NCI-H2196 (cell line): ENCODE measurements around the gene DCAF8.
"Not testable (repeated sequence)": the region's sequence is repeated elsewhere in the genome, so short reads cannot be mapped to it uniquely, and the experiment has no call there.

Experiments
- DNase-seq: peaks from one replicate; lab custom pipeline; 2025; ENCODE audit not compliant: unreplicated experiment; lab: John Stamatoyannopoulos, UW

DCAF8 gene

GRCh38 chr1:160261893-160262794 lies at the start of gene DCAF8:
Gene DCAF8, minus strand, starts transcription at chr1:160262549. Its CDS starts 18,541 bp downstream, at chr1:160244008.
- peak; percentile 98 for DNase-seq

- DNase-seq = no peak
These were observed 47.2 kb upstream of the DCAF8 start for GRCh38 chr1:160309571-160309970.

DNA sequence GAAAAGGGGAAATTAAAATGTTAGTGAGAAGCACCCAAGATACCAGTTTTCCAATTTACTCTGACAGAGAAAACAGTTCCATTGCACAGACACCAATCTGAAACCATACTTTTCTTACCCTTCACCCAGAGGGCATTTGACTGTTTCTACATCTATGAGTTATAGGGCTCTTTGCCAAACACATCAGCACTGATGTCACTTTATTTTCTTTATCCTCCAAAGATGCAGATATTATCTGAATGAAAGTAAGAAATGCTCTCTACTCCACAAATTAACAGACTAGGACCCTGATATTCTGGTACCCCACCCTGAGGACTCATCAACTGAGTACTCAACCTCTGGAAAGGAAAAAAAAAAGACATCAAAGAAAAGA lies 46.8 kb upstream of the DCAF8 start:
- DNase-seq = no peak

GRCh38 chr1:160308451-160309184 lies 46.3 kb upstream of the DCAF8 start:
- DNase-seq = no peak

DNA sequence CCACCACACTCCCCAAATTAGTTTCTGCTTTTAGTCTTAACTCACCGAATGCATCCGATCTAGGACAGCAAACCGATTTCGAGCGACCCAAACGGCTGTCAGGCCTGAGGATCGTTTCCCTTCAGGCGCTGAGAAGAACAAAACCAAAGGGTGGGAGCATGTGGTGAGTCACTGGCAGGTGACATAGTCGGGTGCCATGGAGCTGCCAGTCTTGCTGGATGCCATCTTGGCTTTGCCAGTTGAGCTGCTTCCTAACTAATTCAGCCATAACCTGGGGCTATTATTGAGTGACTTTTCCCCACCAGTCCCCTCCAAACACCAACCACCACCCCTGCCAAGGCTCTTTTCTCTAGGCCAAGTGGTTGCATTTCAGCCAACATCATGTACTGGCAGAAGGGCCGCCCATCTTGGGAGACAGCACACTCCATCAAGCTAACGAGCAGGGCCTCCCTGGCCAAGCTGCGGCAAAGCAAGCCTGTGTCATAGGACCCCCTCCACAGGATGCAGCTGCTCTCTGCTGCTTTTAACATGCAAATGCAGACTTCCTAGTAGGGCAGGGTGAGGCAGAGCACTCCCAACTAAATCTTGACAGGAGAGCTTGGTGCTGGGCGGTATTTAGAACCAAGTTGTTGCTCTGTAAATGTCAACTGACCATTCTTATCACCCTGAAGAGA lies 44.9 kb upstream of the DCAF8 start:
- DNase-seq = no peak

DNA sequence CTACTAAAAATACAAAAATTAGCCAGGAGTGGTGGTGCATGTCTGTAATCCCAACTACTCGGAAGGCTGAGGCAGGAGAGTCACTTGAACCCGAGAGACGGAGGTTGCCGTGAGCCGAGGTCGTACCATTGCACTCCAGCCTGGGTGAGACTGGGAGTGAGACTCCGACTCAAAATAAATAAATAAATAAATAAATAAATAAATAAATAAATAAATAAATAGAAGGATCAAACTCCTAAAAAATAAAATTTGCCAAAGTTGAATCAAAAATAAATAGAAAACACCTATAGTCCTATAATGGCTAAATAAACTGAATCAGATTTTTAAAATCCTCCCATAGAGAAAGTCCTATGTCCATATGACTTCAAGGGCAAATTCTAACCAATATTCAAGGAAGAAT lies 37.8 kb upstream of the DCAF8 start:
- no peak for DNase-seq

DNA sequence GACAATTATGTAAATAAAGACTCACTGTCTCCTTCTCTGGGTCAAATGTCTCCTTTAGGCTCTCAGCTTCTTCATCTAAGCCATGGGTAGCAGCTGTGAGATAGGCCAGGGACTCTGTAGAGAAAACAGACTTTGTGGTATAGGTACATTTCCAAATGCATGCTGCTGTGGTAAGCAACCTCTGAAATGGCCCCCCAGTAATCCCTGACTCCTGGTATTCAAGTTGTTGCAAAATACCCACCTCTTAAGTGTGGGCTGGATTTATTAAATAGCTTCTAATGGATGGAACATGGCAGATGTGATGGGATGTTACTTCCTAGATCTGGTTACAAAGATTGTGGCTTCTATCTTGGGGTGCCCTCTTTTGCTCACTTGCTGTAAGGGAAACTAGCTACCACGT lies 33.7 kb upstream of the DCAF8 start:
- no peak for DNase-seq

DNA sequence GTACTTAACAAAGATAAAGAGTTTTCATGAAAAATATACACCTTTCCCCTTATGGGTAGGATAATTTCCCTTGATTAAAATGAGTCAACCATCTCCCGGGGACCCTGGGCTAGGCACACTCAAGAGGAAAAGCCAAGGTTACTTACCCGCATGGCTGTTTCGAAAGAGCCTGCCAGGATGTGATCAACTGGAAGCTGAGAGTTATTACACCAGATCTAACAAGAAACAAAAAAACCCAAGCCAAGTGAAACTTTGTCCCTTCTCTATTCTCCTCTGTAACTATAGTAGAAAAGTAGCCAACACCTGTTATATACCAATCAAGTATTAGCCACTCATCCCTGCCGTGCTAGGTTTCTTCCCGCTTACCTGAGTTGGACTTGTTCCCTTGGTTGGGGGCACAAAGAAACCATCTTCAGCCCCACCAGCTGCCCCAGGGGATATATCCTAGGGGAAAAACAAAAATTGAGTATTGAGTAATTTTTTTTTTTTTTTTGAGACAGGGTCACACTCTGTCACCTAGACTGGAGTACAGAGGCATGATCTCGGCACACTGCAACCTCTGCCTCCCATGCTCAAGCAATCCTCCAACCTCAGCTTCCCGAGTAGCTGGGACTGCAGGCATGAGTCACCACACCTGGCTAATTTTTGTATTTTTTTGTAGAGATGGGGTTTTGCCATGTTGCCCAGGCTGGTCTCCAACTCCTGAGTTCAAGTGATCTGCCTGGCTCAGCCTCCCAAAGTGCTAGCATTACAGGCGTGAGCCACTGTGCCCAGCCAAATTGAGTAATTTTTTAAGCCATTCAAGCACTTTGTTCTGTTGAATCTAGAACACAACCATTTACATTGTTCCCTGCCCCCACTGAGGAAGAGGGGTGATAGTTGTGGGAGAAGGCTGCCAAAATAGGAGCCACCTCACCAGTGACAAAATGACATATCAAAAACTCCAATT lies 30.9 kb upstream of the DCAF8 start:
- no peak for DNase-seq

DNA sequence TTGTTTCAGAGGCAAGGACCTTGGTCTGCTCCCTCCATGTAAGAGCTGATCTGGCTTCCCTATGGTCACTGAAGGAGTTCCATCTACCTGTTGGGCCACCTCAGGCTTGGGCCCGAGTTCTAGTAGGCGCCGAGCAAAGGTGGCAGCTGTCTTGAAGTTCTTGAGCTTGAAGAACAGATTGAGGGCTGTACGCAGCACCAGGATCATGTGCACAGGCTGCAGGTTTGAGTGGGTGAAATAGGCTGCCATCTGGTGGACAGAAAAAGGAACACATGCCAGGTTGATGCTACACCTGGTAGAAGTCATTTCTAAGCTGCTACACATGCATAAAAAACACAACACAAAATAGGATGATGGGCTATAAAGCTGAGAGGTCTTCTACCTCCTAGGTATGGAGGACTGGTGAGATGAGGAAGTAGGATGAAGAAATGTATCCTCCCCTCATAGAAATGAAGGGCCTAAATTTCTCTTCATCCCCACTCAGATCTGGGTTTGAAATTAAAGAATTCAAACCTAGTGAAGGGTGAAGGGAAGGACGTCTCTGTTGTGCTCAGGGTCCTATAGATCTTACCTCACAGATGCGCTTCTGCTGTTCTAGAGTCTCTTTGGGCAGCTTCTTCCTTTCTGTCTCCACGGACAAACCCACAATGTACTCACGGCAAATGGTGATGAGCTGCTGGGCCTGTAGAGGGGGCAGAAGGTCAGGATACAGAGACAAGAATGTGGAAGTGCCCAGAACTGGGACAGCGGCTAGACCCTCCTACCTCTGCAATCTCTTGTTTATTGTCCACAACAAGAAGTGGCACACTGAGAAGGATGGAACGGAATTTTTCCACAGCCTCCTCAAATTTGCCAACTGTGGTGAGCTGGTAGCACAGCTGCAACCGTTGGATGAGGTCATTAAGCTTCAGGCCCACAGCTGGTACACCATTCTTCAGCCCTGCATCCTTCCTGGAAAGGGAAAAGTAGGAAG lies 29.2 kb upstream of the DCAF8 start:
- DNase-seq = peak; percentile 66

DNA sequence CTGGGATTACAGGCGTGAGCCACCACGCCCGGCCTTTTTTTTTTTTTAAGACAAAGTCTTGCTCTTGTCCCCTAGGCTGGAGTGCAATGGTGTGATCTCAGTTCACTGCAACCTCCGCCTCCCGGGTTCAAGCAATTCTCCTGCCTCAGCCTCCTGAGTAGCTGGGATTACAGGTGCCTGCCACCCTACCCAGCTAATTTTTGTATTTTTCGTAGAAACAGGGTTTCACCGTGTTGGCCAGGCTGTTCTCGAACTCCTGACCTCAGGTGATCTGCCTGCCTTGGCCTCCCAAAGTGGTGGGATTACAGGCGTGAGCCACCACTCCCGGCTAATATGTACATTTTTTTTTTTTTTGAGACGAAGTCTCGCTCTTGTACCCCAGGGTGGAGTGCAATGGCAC lies 25.4 kb upstream of the DCAF8 start:
- DNase-seq = not testable (repeated sequence)

GRCh38 chr1:160285506-160285905 lies 23.2 kb upstream of the DCAF8 start:
- no peak for DNase-seq

- DNase-seq = peak; percentile 87
These were observed 22.5 kb upstream of the DCAF8 start, which contains the start of gene PEX19 for GRCh38 chr1:160284782-160285344. Gene PEX19, minus strand, starts transcription at chr1:160285133. Its CDS starts 9 bp downstream, at chr1:160285124.

GRCh38 chr1:160284220-160284781 lies 22.0 kb upstream of the DCAF8 start:
- no peak for DNase-seq

- no peak for DNase-seq
These were observed 20.5 kb upstream of the DCAF8 start for GRCh38 chr1:160282807-160283206.

GRCh38 chr1:160277987-160278386 lies 15.6 kb upstream of the DCAF8 start:
- no peak for DNase-seq

GRCh38 chr1:160277330-160277729 lies 15.0 kb upstream of the DCAF8 start:
- no peak for DNase-seq

GRCh38 chr1:160271025-160271424 lies 8.7 kb upstream of the DCAF8 start:
- no peak for DNase-seq

DNA sequence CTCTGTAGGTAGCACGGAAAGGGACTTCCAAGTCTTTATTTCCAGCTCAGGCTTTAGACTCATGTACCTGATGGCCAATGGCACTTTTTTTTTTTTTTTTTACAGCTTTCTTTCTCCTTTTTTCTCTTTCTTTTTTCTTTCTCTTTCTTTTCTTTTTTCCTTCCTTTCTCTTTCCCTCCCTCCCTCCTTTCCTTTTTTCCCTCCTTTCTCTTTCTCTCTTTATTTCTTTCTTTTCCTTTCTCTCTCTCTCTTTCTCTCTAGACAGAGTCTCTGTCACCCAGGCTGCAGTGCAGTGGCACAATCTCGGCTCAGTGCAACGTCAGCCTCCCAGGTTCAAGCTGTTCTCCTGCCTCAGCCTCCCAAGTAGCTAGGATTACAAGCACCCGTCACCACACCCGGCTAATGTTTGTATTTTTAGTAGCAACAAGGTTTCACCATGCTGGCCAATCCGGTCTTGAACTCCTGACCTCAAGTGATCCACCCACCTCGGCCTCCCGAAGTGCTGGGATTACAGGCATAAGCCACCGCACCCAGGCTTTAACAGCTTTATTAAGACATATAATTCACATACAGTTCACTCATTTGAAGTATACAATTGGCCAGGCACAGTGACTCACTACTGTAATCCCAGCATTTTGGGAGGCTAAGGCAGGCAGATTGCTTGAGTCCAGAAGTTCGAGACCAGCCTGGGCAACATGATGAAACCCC lies 5.1 kb upstream of the DCAF8 start:
- DNase-seq = no peak
